Natural killer cell (primary cell): ENCODE measurements around the gene VAMP4. TPM values are rescaled to one million over a fixed set of nuclear protein-coding genes. Genes with fewer than 3 reads are reported as not detected.

ENCODE experiments used
- ATAC-seq, 3 donors: fragments of 150-1000 bp in 2 of 3; fragments of 200-7000 bp in 1 of 3; cut with Tn5 transposase; 1 replicate in 1 of 3; 2 replicates in 2 of 3; pipeline ENCODE4 v1.10.0; 2021; ENCODE audit warnings: mild to moderate bottlenecking in 2 of 3, moderate library complexity in 2 of 3
- DNase-seq, 2 donors: peaks; one replicate each; pipeline versions ENCODE4 v3.0.0 to v3.0.0-alpha.2; 2013 to 2021; ENCODE audit warnings: mixed read lengths in 1 of 2
- H3K27ac ChIP-seq: one replicate; pipeline ENCODE4 v1.5.1; 2013; ENCODE audit warnings: mild to moderate bottlenecking, low read length
- H3K27me3 ChIP-seq: one replicate; pipeline ENCODE4 v1.6.1; 2013; ENCODE audit warnings: low read length; ENCODE audit not compliant: control insufficient read depth, insufficient read depth
- H3K36me3 ChIP-seq: one replicate; pipeline ENCODE4 v1.6.1; 2013; ENCODE audit warnings: low read length; ENCODE audit not compliant: control insufficient read depth, insufficient read depth
- H3K4me1 ChIP-seq: one replicate; pipeline ENCODE4 v1.6.1; 2013; ENCODE audit warnings: low read length; ENCODE audit not compliant: control insufficient read depth, insufficient read depth
- H3K4me3 ChIP-seq: one replicate; pipeline ENCODE4 v1.5.1; 2013; ENCODE audit warnings: low read length
- H3K9me3 ChIP-seq: one replicate; pipeline ENCODE4 v1.6.1; 2013; ENCODE audit warnings: low read length; ENCODE audit not compliant: control insufficient read depth, insufficient read depth
- H3K27ac Mint-ChIP-seq, 2 donors: one replicate each; pipeline ENCODE4 v1.8.0; 2022; ENCODE audit warnings: mild to moderate bottlenecking in 2 of 2, mixed read lengths in 2 of 2, moderate library complexity in 1 of 2
- H3K27me3 Mint-ChIP-seq, 2 donors: one replicate each; pipeline ENCODE4 v1.8.0; 2022; ENCODE audit warnings: low read depth in 2 of 2, mixed read lengths in 2 of 2
- H3K36me3 Mint-ChIP-seq: one replicate; pipeline ENCODE4 v1.8.0; 2022; ENCODE audit warnings: mixed read lengths
- H3K4me1 Mint-ChIP-seq, 2 donors: one replicate each; pipeline ENCODE4 v1.8.0; 2022; ENCODE audit warnings: mixed read lengths in 2 of 2
- H3K4me3 Mint-ChIP-seq: one replicate; pipeline ENCODE4 v1.8.0; 2022; ENCODE audit warnings: mild to moderate bottlenecking, moderate library complexity, mixed read lengths
- H3K9me3 Mint-ChIP-seq, 2 donors: one replicate each; pipeline ENCODE4 v1.8.0; 2022; ENCODE audit warnings: mixed read lengths in 2 of 2
- CTCF ChIP-seq: fragments of 200-600 bp; IDR thresholded peaks from one replicate; pipeline ENCODE4 v1.8.0; 2022; ENCODE audit warnings: antibody characterized with exemption
- WGBS: methylation state at CpG from one replicate; pipeline ENCODE4 v1.1.7; 2013; ENCODE audit warnings: missing lambda C conversion rate; ENCODE audit not compliant: insufficient coverage; 5-methylcytosine and 5-hydroxymethylcytosine counted together
- intact Hi-C: fragments of 100-400 bp; cut with micrococcal nuclease; formaldehyde crosslinking; loops from one replicate; pipeline ENCODE4 v1.14.2; 2022
- total RNA-seq, 4 donors: library from RNA; stranded (reverse); fragments of 120-200 nt in 1 of 4; gene quantifications; one replicate each; pipeline versions ENCODE4 v1.2.3 to v1.2.4, GENCODE V29; 2013 to 2022

Gene VAMP4
- total RNA-seq, 3 donors from 2014 or later (not counting 1 experiment from before 2014, with no cell fraction given): 17.5 to 24.2 (median 20.7) TPM

- 89% methylated on average over 4 of the region's 4 CpGs for WGBS
- DNase-seq: no peak
Observed at GRCh38 chr1:171754353-171754705, 12.5 kb upstream of the VAMP4 start.

GRCh38 chr1:171753685-171754352 is 12.0 kb upstream of the VAMP4 start:
- Histone ChIP-seq H3K27me3 (peaks cover 2% of the 10 kb centered on the region), H3K4me1 (no peaks in the 10 kb centered on the region), H3K36me3 (no peaks in the 10 kb centered on the region), H3K4me3 (no peak overlapping the region), H3K9me3 (no peaks in the 10 kb centered on the region), H3K27ac (no peak overlapping the region)
- ATAC-seq (no peak), DNase-seq (no peak)
- Mint-ChIP-seq H3K36me3 (no peaks in the 10 kb centered on the region), H3K4me3 (no peak overlapping the region), H3K27me3 (peaks cover 5 to 8% of the 10 kb centered on the region in 2 donors), H3K4me1 (no peaks in the 10 kb centered on the region), H3K9me3 (no peaks in the 10 kb centered on the region), H3K27ac (no peak overlapping the region)
- intact Hi-C loops: no loop called here
- WGBS: 89% methylated on average over 4 of the region's 4 CpGs
- no peak for TF ChIP-seq CTCF

More at GRCh38 chr1:171754353-171754705, 12.5 kb upstream of the VAMP4 start:
- H3K9me3 ChIP-seq: no peaks in the 10 kb centered on the region
- H3K4me1 ChIP-seq: no peaks in the 10 kb centered on the region
- Mint-ChIP-seq H3K27me3 (peaks cover 6 to 8% of the 10 kb centered on the region in 2 donors), H3K4me3 (no peak overlapping the region), H3K27ac (no peak overlapping the region), H3K4me1 (no peaks in the 10 kb centered on the region), H3K9me3 (no peaks in the 10 kb centered on the region), H3K36me3 (no peaks in the 10 kb centered on the region)
- no peak for ATAC-seq
- H3K4me3 ChIP-seq: no peak overlapping the region
- peaks cover 2% of the 10 kb centered on the region for H3K27me3 ChIP-seq
- intact Hi-C loops: no loop called here
- no peak for TF ChIP-seq CTCF
- no peak overlapping the region for H3K27ac ChIP-seq
- H3K36me3 ChIP-seq: no peaks in the 10 kb centered on the region

GRCh38 chr1:171753182-171753581 is 11.3 kb upstream of the VAMP4 start:
- Histone ChIP-seq H3K9me3 (no peaks in the 10 kb centered on the region), H3K4me1 (no peaks in the 10 kb centered on the region), H3K4me3 (no peak overlapping the region), H3K27me3 (peaks cover 1% of the 10 kb centered on the region), H3K27ac (no peak overlapping the region), H3K36me3 (no peaks in the 10 kb centered on the region)
- intact Hi-C loops: no loop called here
- TF ChIP-seq CTCF: no peak
- WGBS: no CpG with 5 or more reads among the region's 2 CpGs
- H3K27me3 Mint-ChIP-seq: peaks cover 5 to 6% of the 10 kb centered on the region in 2 donors
- H3K9me3 Mint-ChIP-seq: no peaks in the 10 kb centered on the region
- no peaks in the 10 kb centered on the region for H3K4me1 Mint-ChIP-seq
- H3K27ac Mint-ChIP-seq: no peak overlapping the region
- no peak for ATAC-seq
- no peak for DNase-seq
- no peaks in the 10 kb centered on the region for H3K36me3 Mint-ChIP-seq
- H3K4me3 Mint-ChIP-seq: no peak overlapping the region

- Mint-ChIP-seq H3K9me3 (no peaks in the 10 kb centered on the region), H3K4me3 (no peak overlapping the region), H3K27me3 (peaks cover 0 to 2% of the 10 kb centered on the region in 2 donors), H3K27ac (no peak overlapping the region), H3K36me3 (no peaks in the 10 kb centered on the region), H3K4me1 (no peaks in the 10 kb centered on the region)
- Histone ChIP-seq H3K9me3 (no peaks in the 10 kb centered on the region), H3K4me1 (no peaks in the 10 kb centered on the region), H3K36me3 (no peaks in the 10 kb centered on the region), H3K27me3 (no peaks in the 10 kb centered on the region), H3K4me3 (no peak overlapping the region), H3K27ac (no peak overlapping the region)
- intact Hi-C loops: no loop called here
- no peak for TF ChIP-seq CTCF
- ATAC-seq (no peak), DNase-seq (no peak)
- 84% methylated on average over 6 of the region's 6 CpGs for WGBS
Observed at GRCh38 chr1:171751221-171751620, 9.4 kb upstream of the VAMP4 start.
